B cell (primary cell): ENCODE results near the gene JAML. TPM values are rescaled to one million over a fixed set of nuclear protein-coding genes. Genes with fewer than 3 reads are reported as not detected.

Experiments used
- ATAC-seq: fragments of 200-7000 bp; cut with Tn5 transposase; one replicate; pipeline ENCODE4 v1.10.0; 2021; ENCODE audit warnings: low read depth, mild to moderate bottlenecking, moderate number of reproducible peaks, moderate library complexity
- CTCF ChIA-PET: fragments of 350-600 bp; sonication (Branson Sonifier 250); formaldehyde crosslinking; loops from one replicate; lab custom pipeline; 2021; ENCODE audit warnings: antibody characterized with exemption, inconsistent platforms; lab: Charles Lee
- POLR2A ChIA-PET: fragments of 350-600 bp; sonication (Branson Sonifier 250); formaldehyde crosslinking; loops from one replicate; lab custom pipeline; 2021; ENCODE audit warnings: antibody characterized with exemption; lab: Charles Lee
- DNase-seq: peaks from one replicate; pipeline ENCODE4 v3.0.0; 2013
- H2AFZ ChIP-seq: 2 replicates; pipeline ENCODE4 v1.6.1; 2012; ENCODE audit warnings: mild to moderate bottlenecking, low read depth, low read length; ENCODE audit not compliant: insufficient read depth, poor library complexity, severe bottlenecking
- H3K27ac ChIP-seq, 2 donors: 1 replicate in 1 of 2; 2 replicates in 1 of 2; pipeline ENCODE4 v1.5.1; 2012 to 2013; ENCODE audit warnings: low read length in 2 of 2, mild to moderate bottlenecking in 2 of 2, moderate library complexity in 1 of 2
- H3K27me3 ChIP-seq, 4 experiments: fragments of 200-600 bp in 1 of 4; sonication (generic) in 1 of 4; replicated peaks in 1 of 4; 1 replicate in 2 of 4; 2 replicates in 2 of 4; pipeline versions ENCODE4 v1.6.1 to v1.7.0; 2013 to 2016; ENCODE audit warnings: low read length in 3 of 4, mild to moderate bottlenecking in 2 of 4, mixed read lengths in 1 of 4, moderate library complexity in 1 of 4; ENCODE audit not compliant: insufficient read depth in 4 of 4, control insufficient read depth in 3 of 4; ENCODE audit errors: control extremely low read depth in 1 of 4
- H3K36me3 ChIP-seq, 2 experiments: replicated peaks in 1 of 2; 1 replicate in 1 of 2; 2 replicates in 1 of 2; pipeline versions ENCODE4 v1.6.1 to v1.7.1; 2013; ENCODE audit warnings: low read length in 1 of 2; ENCODE audit not compliant: insufficient read depth in 2 of 2, control insufficient read depth in 1 of 2; ENCODE audit errors: control extremely low read depth in 1 of 2, extremely low read depth in 1 of 2
- H3K4me1 ChIP-seq, 2 donors: fragments of 200-600 bp in 1 of 2; sonication (generic) in 1 of 2; 1 replicate in 1 of 2; 2 replicates in 1 of 2; pipeline versions ENCODE4 v1.5.1 to v1.6.1; 2013 to 2017; ENCODE audit warnings: low read length in 2 of 2; ENCODE audit not compliant: control insufficient read depth in 2 of 2, insufficient read depth in 2 of 2
- H3K4me2 ChIP-seq: replicated peaks from 2 replicates; pipeline ENCODE3; 2012; ENCODE audit warnings: mild to moderate bottlenecking, low read depth, low read length; ENCODE audit not compliant: poor library complexity, severe bottlenecking
- H3K4me3 ChIP-seq, 5 experiments: fragments of 200-600 bp in 1 of 5; sonication (generic) in 1 of 5; 1 replicate in 3 of 5; 2 replicates in 2 of 5; pipeline versions ENCODE4 v1.5.1 to v1.7.0; 2011 to 2016; ENCODE audit warnings: low read length in 4 of 5, mild to moderate bottlenecking in 4 of 5, low read depth in 2 of 5, control low read depth in 1 of 5, moderate library complexity in 1 of 5; ENCODE audit not compliant: insufficient read depth in 1 of 5; ENCODE audit errors: control extremely low read depth in 1 of 5, extremely low read depth in 1 of 5
- H3K79me2 ChIP-seq: fragments of 200-600 bp; sonication (generic); one replicate; pipeline ENCODE4 v1.6.0; 2016; ENCODE audit warnings: low read length; ENCODE audit not compliant: control insufficient read depth, insufficient read depth
- H3K9ac ChIP-seq: fragments of 200-600 bp; sonication (generic); 2 replicates; pipeline ENCODE4 v1.6.1; 2017; ENCODE audit warnings: mild to moderate bottlenecking, low read length, moderate library complexity
- H3K9me3 ChIP-seq, 3 donors: one replicate each; pipeline versions ENCODE4 v1.6.1 to v1.7.1; 2013; ENCODE audit warnings: low read length in 2 of 3; ENCODE audit not compliant: control insufficient read depth in 2 of 3, insufficient read depth in 1 of 3; ENCODE audit errors: control extremely low read depth in 1 of 3
- H4K20me1 ChIP-seq: 2 replicates; pipeline ENCODE4 v1.6.0; 2012; ENCODE audit warnings: mild to moderate bottlenecking, low read length; ENCODE audit not compliant: insufficient read depth, control insufficient read depth, poor library complexity, severe bottlenecking
- H3K27ac Mint-ChIP-seq: one replicate; pipeline ENCODE4 v1.8.0; 2021; ENCODE audit warnings: mixed read lengths
- H3K27me3 Mint-ChIP-seq: one replicate; pipeline ENCODE4 v1.8.0; 2021; ENCODE audit warnings: mixed read lengths
- H3K4me1 Mint-ChIP-seq: one replicate; pipeline ENCODE4 v1.8.0; 2021; ENCODE audit warnings: mixed read lengths
- H3K4me3 Mint-ChIP-seq: one replicate; pipeline ENCODE4 v1.8.0; 2021; ENCODE audit warnings: mixed read lengths
- H3K9me3 Mint-ChIP-seq: one replicate; pipeline ENCODE4 v1.8.0; 2022; ENCODE audit warnings: mixed read lengths; ENCODE audit not compliant: insufficient read depth
- EZH2 ChIP-seq: IDR thresholded peaks from 2 replicates; pipeline ENCODE4 v1.6.1; 2012; ENCODE audit warnings: borderline replicate concordance, low read depth, mild to moderate bottlenecking, moderate library complexity, low read length; ENCODE audit not compliant: insufficient read depth, poor library complexity, severe bottlenecking
- WGBS: methylation state at CpG from one replicate; pipeline ENCODE4 v1.1.5; 2013; ENCODE audit warnings: missing lambda C conversion rate; ENCODE audit not compliant: insufficient coverage; 5-methylcytosine and 5-hydroxymethylcytosine counted together
- intact Hi-C: fragments of 100-400 bp; cut with micrococcal nuclease; formaldehyde crosslinking; loops from one replicate; pipeline ENCODE4 v1.10.0; 2022
- polyA plus RNA-seq: library from polyadenylated mRNA; depleted of rRNA; stranded (reverse); fragments of >200 nt; gene quantifications from 2 replicates; pipeline ENCODE4 v1.2.3, GENCODE V29; 2012
- total RNA-seq, 2 donors: library from RNA; stranded (reverse); fragments of 120-200 nt in 1 of 2; gene quantifications; 1 replicate in 1 of 2; 2 replicates in 1 of 2; pipeline versions ENCODE4 v1.2.3 to v1.2.4, GENCODE V29; 2013 to 2022
- TF ChIP-seq, protein P1 (sequence below): fragments of 200-600 bp; IDR thresholded peaks from one replicate; pipeline ENCODE4 v1.8.0; 2022; ENCODE audit warnings: antibody characterized with exemption, mild to moderate bottlenecking

JAML gene
- total and polyA plus RNA-seq, 2 donors (not counting 1 experiment from before 2014, with no cell fraction given): 1.0 to 9.6 TPM

DNA sequence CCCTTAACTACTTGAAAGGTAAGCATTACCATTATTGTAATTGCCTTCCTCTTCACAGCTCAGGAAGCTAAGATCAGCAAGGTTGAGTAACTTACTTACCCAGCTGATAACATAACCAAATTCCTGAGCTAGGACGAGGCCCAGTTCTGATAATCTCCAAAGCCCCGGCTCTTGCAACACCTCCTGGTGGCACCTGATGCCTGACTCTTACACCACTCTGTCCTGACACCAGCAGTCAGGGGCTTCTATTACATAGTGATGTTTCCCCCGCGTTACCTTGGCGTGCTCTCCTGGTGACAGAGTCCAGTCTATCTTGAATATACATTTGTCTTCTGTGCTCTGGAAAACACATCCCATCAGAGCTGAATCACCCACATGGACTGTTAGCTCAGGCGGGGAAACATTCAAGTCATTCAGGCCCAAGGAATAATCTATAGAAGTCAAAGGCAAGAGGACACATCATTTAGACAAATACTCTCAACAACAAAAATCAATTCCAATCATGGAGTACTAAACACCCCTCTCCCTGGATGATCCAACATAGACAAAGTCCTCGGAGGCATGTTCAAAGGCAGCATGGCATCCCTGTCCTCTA, 12.6 kb downstream of the JAML start:
- Mint-ChIP-seq H3K27ac (peak overlapping the region; percentile 11), H3K4me1 (peaks cover 53% of the 10 kb centered on the region), H3K4me3 (no peak overlapping the region), H3K27me3 (peaks cover 40% of the 10 kb centered on the region), H3K9me3 (no peaks in the 10 kb centered on the region)
- Histone ChIP-seq H3K9ac (no peak overlapping the region), H3K79me2 (no peaks in the 10 kb centered on the region), H3K4me2 (no peak overlapping the region), H4K20me1 (no peaks in the 10 kb centered on the region), H3K27me3 (peaks cover 0 to 6% (median 2%) of the 10 kb centered on the region in 4 experiments), H3K36me3 (no peaks in the 10 kb centered on the region), H3K9me3 (no peaks in the 10 kb centered on the region), H3K4me1 (peaks cover 50 to 51% of the 10 kb centered on the region in 2 donors), H3K27ac (no peak overlapping the region), H2AFZ (no peak overlapping the region), H3K4me3 (peak overlapping the region in 1 of 5 experiments; percentile 42)
- 97% methylated on average over 7 of the region's 7 CpGs for WGBS
- ChIA-PET POLR2A (interaction anchor here (1.4 kb wide), 1 partner anchor 9 kb away, joined by 3 read pairs; no protein-coding TSS in a partner anchor), CTCF (interaction anchor here (1.0 to 4.6 kb wide), 4 partner anchors 13 to 83 kb away, joined by 3 to 59 read pairs (median 4); no protein-coding TSS in a partner anchor)
- TF ChIP-seq, protein P1, sequence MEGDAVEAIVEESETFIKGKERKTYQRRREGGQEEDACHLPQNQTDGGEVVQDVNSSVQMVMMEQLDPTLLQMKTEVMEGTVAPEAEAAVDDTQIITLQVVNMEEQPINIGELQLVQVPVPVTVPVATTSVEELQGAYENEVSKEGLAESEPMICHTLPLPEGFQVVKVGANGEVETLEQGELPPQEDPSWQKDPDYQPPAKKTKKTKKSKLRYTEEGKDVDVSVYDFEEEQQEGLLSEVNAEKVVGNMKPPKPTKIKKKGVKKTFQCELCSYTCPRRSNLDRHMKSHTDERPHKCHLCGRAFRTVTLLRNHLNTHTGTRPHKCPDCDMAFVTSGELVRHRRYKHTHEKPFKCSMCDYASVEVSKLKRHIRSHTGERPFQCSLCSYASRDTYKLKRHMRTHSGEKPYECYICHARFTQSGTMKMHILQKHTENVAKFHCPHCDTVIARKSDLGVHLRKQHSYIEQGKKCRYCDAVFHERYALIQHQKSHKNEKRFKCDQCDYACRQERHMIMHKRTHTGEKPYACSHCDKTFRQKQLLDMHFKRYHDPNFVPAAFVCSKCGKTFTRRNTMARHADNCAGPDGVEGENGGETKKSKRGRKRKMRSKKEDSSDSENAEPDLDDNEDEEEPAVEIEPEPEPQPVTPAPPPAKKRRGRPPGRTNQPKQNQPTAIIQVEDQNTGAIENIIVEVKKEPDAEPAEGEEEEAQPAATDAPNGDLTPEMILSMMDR: no peak
- TF ChIP-seq EZH2: no peak
- DNase-seq (no peak), ATAC-seq (no peak)
- intact Hi-C loops: loop anchor here (5.0 kb wide), 1 partner anchor 40 kb away; the partner anchor contains the start of gene MPZL3

DNA sequence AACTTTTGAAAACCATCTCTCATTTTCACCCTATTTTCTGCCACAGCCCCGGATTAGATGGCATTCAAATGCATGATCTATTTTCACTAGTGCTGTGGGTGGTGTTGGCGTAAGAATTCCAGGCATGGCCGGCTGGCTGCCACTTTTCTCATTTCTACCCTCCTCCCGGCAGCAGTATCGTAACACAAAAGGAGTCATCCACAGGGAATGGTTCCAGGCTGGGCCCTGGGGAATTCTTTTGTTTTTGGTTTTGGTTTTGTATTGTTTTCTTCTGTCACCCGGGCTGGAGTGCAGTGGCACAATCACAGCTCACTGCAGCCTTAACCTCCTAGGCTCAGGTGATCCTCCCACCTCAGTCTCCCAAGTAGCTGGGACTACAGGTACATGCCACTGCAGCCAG, 13.8 kb downstream of the JAML start:
- Mint-ChIP-seq H3K27me3 (peaks cover 35% of the 10 kb centered on the region), H3K9me3 (no peaks in the 10 kb centered on the region), H3K27ac (no peak overlapping the region), H3K4me1 (peaks cover 53% of the 10 kb centered on the region), H3K4me3 (no peak overlapping the region)
- intact Hi-C loops: loop anchor here (5.0 kb wide), 1 partner anchor 41 kb away; the partner anchor contains the start of gene MPZL3
- CTCF ChIA-PET: interaction anchor here (1.1 to 4.6 kb wide), 2 partner anchors 12 to 85 kb away, joined by 3 to 59 read pairs; no protein-coding TSS in a partner anchor
- WGBS: no CpG with 5 or more reads among the region's 6 CpGs
- no peak overlapping the region for H3K4me2 ChIP-seq
- DNase-seq (no peak), ATAC-seq (no peak)
- TF ChIP-seq, protein P1: no peak
- TF ChIP-seq EZH2: no peak
- no peaks in the 10 kb centered on the region for H3K36me3 ChIP-seq
- no peak overlapping the region for H3K4me3 ChIP-seq
- no peaks in the 10 kb centered on the region for H3K27me3 ChIP-seq
- H4K20me1 ChIP-seq: no peaks in the 10 kb centered on the region
- H3K9ac ChIP-seq: no peak overlapping the region
- H3K9me3 ChIP-seq: no peaks in the 10 kb centered on the region
- H3K4me1 ChIP-seq: peaks cover 51 to 52% of the 10 kb centered on the region in 2 donors
- H3K27ac ChIP-seq: no peak overlapping the region
- POLR2A ChIA-PET: interaction anchor here (1.4 kb wide), 1 partner anchor 8 kb away, joined by 3 read pairs; no protein-coding TSS in a partner anchor
- H2AFZ ChIP-seq: no peak overlapping the region
- H3K79me2 ChIP-seq: no peaks in the 10 kb centered on the region
